ENCODE measurements around the gene RNF157.

DNA sequence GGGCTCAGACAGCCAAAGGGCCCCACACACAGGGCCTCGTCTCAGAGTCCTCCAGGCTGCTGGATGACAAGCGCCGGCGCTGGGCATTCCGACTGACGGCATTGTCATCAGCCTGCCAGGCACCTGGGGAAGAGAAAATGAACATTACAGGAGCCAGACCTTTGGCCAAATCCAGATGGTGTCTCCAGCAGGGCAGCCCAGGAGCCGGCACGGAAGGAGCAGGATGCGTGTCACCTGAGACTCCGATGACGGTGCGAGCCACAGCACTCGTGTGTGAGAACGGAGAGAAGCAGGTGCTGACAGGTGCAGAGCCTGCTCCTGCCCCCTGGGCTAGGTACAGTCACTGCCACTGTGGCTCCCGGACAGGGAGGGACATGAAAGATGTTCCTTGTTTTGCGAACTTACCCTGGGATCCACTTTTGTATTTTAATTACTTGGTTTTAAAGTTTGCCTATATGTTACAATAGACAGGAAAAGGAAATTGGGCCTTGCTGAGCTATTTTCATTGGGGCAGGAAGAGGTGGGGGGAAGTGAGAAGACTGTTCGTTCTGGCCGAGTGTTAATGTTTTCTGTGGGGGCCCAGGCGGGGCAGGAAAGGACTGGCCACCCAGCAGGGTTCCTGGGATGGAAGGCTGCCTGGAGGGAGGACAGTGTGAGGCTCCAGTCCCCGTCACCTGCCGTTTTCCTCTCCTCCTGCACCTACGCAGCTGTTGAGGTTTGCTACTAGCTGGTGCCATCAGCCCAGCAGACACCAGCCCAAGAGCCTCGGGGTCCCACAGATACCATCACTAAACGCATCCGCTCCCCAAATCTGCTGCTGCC lies 94.9 kb downstream of the RNF157 start:
- TF ChIP-seq POLR2A (IDR thresholded peaks at IDR 0.05) = no peak
- TF ChIP-seq, protein P1, sequence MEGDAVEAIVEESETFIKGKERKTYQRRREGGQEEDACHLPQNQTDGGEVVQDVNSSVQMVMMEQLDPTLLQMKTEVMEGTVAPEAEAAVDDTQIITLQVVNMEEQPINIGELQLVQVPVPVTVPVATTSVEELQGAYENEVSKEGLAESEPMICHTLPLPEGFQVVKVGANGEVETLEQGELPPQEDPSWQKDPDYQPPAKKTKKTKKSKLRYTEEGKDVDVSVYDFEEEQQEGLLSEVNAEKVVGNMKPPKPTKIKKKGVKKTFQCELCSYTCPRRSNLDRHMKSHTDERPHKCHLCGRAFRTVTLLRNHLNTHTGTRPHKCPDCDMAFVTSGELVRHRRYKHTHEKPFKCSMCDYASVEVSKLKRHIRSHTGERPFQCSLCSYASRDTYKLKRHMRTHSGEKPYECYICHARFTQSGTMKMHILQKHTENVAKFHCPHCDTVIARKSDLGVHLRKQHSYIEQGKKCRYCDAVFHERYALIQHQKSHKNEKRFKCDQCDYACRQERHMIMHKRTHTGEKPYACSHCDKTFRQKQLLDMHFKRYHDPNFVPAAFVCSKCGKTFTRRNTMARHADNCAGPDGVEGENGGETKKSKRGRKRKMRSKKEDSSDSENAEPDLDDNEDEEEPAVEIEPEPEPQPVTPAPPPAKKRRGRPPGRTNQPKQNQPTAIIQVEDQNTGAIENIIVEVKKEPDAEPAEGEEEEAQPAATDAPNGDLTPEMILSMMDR (IDR thresholded peaks at IDR 0.05) = no peak
